ENCODE results near the gene LRRFIP1. TPM values are rescaled to one million over a fixed set of nuclear protein-coding genes. Genes with fewer than 3 reads are reported as not detected.
"Not testable (repeated sequence)": the region's sequence is repeated elsewhere in the genome, so short reads cannot be mapped to it uniquely, and the experiment has no call there.

The LRRFIP1 gene, protein sequence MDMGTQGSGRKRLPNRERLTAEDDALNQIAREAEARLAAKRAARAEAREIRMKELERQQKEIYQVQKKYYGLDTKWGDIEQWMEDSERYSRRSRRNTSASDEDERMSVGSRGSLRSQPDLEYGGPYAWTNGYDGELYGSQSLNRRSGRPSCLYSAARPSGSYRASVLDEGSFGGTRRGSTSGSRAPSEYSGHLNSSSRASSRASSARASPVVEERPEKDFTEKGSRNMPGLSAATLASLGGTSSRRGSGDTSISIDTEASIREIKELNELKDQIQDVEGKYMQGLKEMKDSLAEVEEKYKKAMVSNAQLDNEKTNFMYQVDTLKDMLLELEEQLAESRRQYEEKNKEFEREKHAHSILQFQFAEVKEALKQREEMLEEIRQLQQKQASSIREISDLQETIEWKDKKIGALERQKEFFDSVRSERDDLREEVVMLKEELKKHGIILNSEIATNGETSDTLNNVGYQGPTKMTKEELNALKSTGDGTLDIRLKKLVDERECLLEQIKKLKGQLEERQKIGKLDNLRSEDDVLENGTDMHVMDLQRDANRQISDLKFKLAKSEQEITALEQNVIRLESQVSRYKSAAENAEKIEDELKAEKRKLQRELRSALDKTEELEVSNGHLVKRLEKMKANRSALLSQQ
- total RNA-seq, result 103 TPM

DNA sequence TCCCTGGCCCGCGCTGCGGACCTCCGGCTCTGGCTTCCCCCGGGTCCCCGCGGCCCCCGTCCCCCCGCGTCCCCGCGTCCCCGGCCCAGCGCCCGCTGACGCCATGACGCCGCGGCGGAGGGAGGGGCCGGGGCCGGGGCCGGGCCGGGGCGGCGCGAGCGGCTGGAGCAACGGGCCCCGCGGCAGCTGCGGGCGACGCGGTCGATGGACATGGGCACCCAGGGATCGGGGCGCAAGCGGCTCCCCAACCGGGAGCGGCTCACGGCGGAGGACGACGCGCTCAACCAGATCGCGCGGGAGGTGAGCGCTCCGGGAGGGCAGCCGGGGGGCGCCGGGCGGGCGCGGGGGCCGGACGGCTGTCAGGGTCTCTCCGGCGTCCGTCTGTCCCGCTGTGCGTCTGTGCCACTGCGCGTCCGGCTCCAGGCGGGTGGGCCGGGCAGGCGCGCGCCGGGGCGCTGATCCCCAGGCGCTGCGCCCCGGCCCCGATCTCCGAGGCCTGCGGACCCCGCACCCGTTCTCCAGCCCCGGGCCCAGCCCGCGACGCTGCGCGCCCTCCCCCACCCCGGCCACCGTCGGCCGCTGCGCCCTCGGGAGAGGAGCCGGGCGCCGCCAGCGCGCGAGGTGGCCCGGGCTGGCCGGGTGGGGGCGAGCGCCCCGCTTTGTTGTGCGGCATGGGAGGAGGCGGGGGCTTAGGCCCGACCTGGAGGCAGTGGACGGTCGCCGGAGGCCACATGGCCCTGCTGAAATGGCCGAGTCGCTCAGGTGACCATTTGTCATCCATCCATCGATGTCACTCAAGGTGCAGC is at the start of gene LRRFIP1:
Gene LRRFIP1 (plus strand): TSS at position 147 of the 806 bp plus-strand sequence. CDS start 58 bp downstream, at position 205.
- peak; percentile 47 for ATAC-seq

DNA sequence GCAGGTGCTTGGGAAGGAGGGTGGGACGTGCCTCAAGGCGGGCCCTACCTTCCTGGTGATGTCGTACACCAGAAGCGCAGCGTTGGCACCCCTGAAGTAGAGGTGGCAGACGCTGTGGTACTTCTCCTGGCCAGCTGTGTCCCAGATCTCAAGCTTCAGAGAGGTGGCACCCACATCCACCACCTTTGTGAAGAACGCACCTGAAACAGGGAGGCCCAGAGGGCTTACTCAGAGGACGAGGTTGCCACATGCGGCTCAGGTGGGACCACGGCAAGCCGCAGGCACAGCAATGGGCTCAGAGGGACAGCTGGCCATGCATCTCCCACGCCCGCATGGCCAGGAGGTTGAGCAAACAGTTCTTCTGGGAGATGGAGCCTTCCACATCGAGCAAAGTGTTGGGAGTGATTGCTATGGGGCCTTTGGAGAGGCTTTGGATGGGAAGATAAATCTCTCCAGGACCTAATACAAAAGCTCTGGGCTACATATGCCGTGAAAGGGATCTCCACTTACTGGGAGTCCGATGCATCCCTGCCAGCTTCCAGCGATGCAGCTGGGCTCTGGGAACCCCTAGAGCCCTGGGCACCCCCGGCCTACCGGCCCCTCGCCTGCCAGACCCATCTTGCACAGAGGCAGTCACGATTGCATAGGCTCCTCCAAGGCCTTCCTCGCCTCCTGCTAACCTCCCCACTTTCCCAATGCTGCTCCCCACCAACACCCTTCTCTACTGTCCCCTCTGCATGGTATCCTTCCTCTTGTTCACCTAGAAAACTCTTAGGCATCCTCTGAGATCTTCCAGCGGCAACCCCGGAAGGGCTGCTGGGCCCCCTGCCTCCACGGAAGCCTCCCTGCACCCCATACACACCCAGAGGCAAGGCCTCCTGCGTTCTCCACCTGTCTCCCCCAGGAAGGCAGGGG is 49.2 kb upstream of the LRRFIP1 start:
- no peak for ATAC-seq

DNA sequence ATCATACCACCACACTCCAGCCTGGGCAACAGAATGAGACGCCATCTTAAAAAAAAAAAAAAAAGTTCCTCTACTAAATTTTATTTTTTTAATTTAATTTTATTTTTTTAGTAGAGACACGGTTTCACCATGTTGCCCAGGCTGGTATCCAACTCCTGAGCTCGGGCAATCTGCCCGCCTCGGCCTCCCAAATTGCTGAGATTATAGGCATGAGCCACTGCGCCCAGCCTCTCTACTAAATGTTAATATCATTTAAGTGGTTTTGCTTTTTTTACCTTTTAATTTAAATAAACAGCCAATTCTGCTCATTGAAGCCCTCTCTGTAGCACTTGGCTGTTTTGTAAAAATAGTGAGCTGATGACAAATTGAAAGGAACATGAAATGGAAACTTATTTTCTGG is 46.1 kb upstream of the LRRFIP1 start:
- ATAC-seq, result no peak

DNA sequence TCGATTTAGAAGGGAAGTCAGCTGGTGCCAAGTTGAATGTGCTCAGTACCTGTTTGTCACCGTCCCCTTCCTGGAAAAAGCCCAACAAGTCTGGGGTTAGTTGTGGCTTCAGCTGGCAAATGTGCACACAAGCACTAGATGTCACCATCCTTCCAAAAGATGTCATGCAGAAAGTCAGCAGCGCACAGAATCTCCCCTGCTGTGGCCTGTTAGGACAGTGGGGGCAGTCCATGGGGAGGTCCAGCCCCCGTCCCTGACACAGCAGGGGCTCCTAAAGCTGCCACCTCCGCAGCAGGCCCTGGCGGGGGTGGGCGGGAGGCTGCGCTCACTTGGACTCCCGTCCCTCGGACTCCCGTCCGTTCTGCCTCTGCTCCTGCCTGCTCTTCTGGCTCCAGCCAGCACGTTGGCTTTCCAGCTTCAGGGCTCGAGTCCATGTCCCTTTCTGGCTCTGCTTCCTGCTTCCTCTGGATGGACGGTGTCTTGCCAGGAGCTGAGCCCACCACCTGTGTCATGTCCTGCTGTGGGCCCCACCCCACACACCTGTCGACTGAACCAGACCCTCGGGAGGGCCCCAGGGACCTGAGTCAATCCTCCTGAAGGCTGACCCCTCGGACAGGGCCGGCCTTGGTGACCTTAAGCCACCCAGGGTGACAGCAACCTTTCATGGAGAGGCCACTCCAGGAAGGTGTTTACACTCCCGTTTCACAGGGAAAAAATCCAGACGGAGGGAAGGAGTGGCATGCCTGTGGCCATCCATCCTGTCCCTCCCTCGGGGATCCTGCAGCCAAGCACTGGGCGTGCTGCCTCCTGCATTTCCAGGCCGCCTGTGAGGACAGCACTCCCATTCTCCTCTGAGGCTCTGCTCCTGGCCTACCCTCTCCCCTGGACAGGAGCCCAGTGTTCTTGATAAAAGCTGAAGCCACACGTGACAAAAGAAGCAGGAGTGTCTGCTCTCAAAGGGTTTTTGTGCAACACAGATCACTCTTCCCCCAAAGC is 45.3 kb upstream of the LRRFIP1 start:
- ATAC-seq, result peak; percentile 41

DNA sequence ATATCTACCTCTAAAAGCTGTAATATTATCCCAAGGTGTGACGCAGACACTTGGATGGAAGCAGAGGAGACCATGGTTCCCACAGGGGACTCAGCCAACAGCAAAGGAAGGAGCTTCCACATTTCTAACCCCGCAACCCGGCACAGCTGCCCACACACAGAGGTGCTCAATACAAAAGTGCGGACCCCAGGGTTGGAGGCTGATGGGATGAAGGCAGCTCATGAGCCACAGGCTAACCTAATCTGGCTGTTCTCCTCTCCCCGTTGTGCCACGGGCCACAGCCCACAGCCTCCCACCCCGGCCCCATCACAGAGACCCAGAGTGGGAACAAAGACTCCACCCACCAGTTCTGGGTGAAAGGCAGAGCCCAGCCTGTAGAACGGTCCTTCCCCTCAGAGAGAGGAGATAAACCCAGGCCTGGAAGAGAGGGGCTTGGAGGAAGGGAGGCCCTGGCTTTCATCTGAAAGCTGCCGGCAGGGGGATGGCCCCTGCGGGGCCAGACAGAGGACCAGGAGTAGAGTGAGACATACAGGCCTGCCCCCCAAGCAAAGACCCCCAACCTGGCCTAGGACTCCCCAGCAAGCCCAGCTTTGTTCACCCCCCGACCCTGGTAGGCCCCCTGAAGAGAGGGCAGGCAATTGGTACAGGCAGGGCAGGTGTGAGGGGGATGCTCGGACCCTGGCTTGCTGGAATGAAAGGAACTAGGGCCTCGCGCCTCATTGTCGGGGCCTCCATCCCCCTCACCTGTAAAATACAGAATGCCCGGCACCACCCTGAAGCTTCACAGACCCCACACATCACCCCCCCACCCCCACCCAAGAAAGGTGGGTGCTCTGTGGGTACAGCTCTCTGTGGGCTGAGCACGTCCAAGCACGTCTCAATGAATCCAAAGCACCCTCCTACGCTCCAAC is 43.7 kb upstream of the LRRFIP1 start:
- no peak for ATAC-seq

DNA sequence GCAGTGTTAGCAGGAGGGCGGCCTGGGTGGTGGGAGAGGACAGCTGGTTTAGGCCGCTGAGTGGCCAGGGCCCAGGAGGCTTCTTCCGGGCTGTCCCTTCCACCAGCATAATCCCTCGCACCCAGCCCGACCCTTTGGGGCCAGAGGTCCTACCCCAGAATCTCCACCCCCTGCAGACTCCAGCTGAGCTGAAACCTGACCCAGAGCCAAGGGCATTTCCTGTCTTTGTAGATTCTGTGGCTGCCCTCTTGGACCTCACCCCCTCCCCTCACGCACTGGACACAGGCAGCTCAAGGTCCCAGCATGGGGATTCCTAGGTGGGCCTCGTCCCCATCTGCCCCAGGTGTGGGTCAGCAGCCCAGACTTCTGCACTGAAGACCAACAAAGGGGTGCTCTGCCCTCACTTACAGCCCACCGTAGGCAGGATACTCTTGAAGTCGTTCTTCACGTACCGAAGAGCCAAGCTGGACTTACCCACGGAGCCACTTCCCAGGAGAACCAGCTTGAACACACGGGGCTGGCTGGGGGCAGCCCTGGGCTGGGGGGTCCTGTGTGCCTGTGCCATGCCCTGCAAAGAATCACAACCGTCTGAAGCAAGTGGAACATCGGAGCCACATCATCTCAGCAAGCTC is 41.7 kb upstream of the LRRFIP1 start:
- no peak for ATAC-seq

DNA sequence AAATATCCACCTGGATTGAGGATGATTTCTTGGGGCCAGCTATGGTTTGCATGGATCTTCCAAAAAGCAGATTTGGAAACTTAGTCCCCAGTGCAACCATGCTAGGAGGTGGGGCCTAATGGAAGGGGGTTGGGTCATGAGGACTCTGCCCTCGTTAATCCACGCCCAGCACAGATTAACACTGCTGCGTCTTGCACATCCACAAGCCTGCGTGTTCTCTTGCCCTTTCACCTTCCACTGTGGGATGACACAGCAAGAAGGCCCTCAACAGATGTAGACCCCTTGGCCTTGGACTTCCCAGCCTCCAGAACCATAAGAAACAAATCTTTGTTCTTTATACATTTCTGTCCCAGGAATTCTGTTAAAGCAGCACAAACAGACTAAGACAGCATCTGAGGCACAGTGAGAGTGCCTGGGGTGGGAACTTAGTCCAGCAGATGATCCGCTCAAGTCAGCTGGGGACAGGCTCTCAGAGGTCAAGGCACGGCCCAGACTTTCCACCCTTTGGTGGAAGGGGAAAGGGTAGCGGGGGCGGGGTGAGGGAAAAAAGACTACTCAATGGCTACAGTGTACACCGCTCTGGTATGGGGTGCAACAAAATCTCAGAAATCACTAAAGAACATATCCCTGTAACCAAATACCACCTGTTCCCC is 39.2 kb upstream of the LRRFIP1 start:
- ATAC-seq, result no peak

DNA sequence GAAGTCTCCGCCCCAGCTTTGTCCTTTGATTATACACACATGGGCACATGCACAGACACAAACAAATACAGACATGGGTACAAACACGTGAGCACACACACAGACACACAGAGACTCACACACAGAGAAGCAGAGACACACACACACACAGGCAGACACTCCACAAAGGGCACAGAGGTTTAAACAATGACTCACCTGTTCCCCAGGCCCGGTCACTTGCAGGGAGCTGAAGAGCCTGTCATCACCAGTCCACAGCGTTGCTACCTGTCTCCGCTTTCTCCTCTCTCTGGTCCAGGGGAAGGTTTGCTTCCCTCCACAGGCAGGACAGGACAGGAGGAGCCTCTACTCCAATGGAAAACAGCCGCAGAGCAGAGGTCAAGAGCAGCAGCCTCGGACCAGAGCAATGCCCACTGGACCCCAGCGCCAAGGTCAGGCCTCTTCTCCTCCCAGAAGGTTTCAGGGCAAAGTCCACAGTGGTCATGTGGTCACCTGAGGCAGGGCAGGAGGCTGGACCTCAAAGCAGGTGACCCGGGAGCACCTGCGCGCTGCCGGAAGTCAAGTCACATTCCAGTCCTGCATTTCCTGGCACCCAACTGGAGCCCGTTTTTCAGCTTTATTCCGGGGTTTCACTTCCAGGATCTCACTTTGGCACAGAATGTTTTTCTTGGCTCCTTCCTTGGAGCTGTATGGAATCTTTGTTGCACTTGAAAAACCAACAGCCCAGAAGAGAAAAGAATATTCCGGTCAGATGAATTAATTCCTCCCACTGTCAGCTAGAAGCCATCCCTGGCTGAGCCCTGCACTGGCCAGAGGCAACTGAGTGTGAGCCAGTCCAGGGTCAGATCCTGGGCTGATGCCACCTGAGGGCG is 36.9 kb upstream of the LRRFIP1 start, which contains the start of gene RAB17:
Gene RAB17 (minus strand): TSS at position 463 of the 869 bp plus-strand sequence. CDS start 4,580 bp downstream, outside the sequence.
- peak; percentile 93 for ATAC-seq

DNA sequence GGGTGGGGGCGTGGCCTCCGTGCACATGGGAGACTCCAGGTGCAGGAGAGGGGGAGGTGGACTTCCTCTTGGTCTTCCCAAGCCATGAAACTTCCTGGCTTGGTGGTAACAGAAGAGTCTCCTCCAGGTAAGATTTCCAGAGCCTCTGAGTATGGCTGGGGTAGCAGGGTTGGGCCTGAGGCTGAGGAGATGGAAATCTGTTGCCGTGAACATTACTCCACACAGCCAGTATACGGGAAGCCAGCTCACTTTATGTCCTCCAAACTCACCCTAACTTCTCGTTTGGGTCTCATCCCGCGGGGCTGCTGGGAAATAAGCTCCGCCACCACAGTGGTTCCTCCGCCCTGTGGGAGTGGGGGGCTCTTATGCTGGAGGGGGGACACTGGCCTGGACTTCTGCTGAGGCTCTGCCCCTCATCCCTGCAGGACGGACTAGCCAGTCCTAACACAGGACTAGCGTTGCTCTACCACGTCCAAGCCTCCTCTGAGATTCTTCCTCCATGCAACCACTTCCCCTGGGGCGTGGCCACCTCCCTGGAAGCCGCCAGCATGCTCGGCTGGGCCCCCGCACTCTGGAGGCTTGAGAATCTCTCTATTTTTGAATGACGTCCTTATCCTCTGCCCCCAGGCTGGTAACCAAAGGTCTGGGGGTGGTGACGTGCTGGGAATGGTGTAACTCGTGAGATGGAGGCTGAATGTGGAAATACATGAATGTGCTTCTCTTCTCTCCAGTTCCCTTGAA is 36.1 kb upstream of the LRRFIP1 start:
- ATAC-seq, result peak; percentile 9

DNA sequence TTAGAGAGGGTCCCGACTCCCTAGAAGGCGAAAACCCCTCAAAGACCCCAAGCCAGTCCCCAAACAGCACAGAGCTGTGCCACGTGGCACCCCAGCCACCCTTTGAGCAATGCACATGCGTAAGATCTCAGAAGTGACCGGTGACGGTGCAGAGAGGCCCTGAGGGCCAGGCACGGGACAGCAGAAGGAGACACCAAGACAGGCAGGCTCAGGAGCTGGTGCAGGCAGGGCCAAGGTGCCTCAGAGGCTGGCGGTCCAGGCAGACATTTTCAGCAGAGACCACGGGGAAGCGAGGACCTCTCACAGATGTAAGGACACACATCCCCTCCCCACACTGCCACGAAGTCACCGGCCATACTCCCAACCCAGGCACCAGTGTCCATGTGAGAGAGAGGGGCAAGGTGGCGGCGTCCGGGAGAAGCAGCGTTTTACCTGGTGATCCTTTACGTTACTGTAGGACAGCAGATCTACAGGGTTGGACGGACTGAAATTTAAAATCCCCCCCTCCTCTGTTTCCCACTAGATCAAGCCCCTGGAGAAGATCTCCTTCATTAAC is 34.9 kb upstream of the LRRFIP1 start:
- no peak for ATAC-seq

DNA sequence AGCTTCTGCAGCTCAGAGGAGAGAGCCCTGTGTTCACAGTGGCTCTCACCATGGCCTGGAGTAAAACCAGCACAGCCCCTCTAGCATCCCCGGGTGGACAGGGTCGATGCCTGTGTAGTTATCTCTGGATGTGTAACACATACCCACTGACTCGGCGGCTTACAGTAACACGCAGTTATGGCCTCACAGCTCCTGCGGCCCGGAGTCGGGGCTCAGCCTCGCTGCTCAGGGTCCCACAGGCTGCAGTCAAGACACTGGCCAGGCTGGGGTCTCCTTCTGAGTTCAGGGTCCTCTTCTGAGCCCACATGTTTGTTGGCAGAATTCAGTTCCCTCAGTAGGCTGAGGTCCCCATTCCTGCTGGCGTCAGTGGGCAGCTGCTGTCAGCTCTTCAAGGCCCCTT is 34.4 kb upstream of the LRRFIP1 start:
- ATAC-seq, result no peak

DNA sequence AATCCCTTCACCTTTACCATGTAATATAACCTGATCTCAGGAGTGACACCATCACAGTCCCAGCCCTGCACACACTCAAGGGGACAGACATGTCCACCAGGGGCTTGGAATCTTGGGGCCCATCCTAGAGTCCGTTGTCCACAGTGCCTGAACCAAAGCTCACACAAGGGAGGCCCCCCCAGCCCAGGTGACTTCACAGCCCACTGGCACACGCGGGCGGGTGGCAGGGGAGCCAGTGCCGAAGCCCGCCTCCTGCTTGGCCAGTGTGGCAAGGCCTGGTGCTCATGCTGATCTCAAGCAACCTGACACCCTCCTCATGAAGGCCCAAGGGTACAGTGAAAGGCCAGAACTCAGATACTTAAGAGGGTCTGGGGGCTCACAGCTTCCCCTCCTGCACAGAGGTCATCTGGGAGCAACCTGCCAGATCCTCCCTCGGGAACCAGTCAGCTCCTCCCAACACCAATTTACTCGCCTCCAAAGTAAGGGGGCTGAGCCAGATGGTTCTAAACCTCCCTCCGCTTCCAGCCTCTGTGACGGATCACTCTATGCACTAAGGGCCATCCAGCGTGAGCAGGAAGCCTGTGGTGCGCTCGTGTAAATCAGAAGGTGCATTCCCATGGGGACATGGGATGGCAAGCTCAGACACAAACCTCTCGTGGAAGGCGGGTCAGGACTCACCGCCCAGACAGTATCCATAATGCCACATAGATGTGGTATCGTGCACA is 33.6 kb upstream of the LRRFIP1 start:
- ATAC-seq, result no peak

DNA sequence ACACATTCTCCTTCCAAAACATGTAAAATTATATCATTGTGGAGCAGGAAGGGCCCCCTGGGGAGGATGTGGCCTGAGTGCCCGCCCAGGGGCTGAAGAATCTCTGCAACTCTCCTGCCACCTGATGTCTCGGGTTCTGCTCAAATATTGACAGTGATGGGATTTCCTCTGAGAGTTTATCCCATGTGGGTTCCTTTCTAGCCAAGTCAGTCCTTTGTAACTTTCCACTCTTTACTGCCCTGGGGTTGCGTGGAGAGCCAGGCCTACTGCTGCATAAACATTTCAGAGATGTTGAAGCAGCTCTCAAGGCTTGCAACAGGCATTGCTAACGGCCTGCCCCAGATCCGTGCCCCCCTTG is 32.9 kb upstream of the LRRFIP1 start:
- ATAC-seq, result no peak

DNA sequence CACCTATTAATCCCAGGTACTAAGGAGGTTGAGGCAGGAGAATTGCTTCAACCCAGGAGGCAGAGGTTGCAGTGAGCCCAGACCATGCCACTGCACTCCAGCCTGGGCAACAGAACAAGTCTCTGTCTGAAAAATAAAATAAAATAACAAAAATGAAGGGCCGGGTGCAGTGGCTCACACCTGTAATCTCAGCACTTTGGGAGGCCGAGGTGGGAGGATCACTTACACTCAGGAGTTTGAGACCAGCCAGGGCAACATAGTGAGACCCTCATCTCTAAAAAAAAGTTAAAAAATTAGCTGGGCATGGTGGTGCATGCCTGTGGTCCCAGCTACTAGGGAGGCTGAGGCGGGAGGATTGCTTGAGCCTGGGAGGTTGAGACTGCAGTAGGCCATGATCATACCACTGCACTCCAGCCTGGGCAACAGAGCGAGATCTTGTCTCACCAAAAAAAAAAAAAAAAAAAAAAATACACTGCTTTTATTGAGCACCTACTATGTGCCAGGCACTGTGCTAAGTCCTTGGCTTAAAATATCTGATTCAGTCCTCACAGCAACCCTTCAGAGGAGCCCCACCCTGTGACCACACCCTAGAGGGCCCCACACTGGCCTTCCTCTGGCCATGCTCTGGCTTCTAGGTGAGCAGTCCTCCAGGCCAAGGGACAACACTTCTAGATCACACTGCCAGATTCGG is 31.4 kb upstream of the LRRFIP1 start:
- not testable (repeated sequence) for ATAC-seq

DNA sequence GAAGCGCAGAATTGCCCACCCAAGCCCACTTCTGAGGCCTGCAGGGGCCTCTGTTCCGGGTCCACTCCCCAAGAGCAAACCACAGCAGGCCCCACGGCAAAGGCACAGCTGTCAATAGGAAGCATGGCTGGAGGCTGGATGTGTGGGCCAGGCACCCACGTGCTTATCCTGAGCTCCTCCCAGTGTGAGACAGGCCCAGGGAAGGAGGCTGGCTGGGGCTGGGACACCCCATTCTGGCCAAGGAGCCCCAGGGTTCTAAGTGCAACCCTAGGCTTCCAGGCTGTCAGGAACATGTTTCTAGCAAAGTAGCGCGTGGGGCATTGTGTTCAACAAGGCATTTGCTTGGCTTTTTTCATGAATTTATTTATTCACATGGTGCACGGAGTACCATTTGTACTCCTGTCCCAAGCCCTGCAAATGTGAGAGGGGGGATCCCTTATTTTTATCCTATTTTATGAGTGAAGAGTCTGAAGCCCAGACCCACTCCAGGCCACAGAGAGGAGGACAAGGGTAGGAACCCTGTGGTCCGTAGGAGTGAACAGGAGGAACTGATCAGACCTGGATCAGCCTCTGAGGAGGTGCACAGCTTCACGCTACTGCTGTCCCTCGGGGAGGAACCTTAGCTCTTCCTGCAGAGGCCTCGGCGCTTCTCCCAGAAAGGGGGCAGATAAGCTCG is 30.7 kb upstream of the LRRFIP1 start:
- no peak for ATAC-seq

All from esophagus mucosa (tissue), 1 donor.